ENCODE measurements around the gene KCNJ1. TPM values are rescaled to one million over a fixed set of nuclear protein-coding genes. Genes with fewer than 3 reads are reported as not detected.

Gene KCNJ1
- total RNA-seq, 6 experiments from 2014 or later, result not detected

- ATAC-seq, result no peak
- Histone ChIP-seq H3K36me3 (no peaks in the 10 kb centered on the region), H3K27ac (no peak overlapping the region), H3K4me3 (no peak overlapping the region), H3K4me1 (peaks cover 0 to 7% (median 0%) of the 10 kb centered on the region in 4 donors), H3K27me3 (no peaks in the 10 kb centered on the region), H3K9me3 (no peaks in the 10 kb centered on the region)
- no peak for TF ChIP-seq CTCF (IDR thresholded peaks at IDR 0.05)
- no peak for TF ChIP-seq POLR2A (IDR thresholded peaks at IDR 0.05)
- no peak for DNase-seq
- intact Hi-C loops (cut with DNase I), result no loop called here
- WGBS (ENCODE audit: insufficient coverage, low coverage, low lambda C conversion rate, missing lambda C conversion rate), result 73% methylated on average over 5 of the region's 6 CpGs
Observed at GRCh38 chr11:128853559-128853958, 13.5 kb downstream of the KCNJ1 start.

- intact Hi-C loops (cut with DNase I), result no loop called here
- Histone ChIP-seq H3K27me3 (no peaks in the 10 kb centered on the region), H3K9me3 (no peaks in the 10 kb centered on the region), H3K4me3 (no peak overlapping the region), H3K27ac (peak overlapping the region in 1 of 3 donors; percentile 25), H3K4me1 (peaks cover 0 to 7% (median 0%) of the 10 kb centered on the region in 4 donors), H3K36me3 (no peaks in the 10 kb centered on the region)
- DNase-seq (peak in 1 of 3 donors; percentile 68), ATAC-seq (peak; percentile 79 to 91 (median 88))
- 74% methylated on average over 8 of the region's 13 CpGs for WGBS (ENCODE audit: insufficient coverage, low coverage, low lambda C conversion rate, missing lambda C conversion rate)
- TF ChIP-seq POLR2A (IDR thresholded peaks at IDR 0.05) (no peak), CTCF (IDR thresholded peaks at IDR 0.05) (no peak)
Observed at GRCh38 chr11:128852327-128853023, 14.6 kb downstream of the KCNJ1 start.

GRCh38 chr11:128848815-128849455 lies 18.2 kb downstream of the KCNJ1 start:
- DNase-seq, result peak in 1 of 3 donors; percentile 54
- peak; percentile 25 to 49 (median 47) for ATAC-seq
- TF ChIP-seq CTCF (IDR thresholded peaks at IDR 0.05) (peak; percentile 38 to 56 (median 46)), POLR2A (IDR thresholded peaks at IDR 0.05) (no peak)
- H3K36me3 ChIP-seq, result no peaks in the 10 kb centered on the region
- H3K4me1 ChIP-seq, result peaks cover 0 to 7% (median 0%) of the 10 kb centered on the region in 4 donors
- H3K27ac ChIP-seq, result no peak overlapping the region
- intact Hi-C loops (cut with DNase I), result no loop called here
- no peaks in the 10 kb centered on the region for H3K27me3 ChIP-seq
- no peak overlapping the region for H3K4me3 ChIP-seq
- 24% methylated on average over 10 of the region's 10 CpGs for WGBS (ENCODE audit: insufficient coverage, low coverage, low lambda C conversion rate, missing lambda C conversion rate)
- H3K9me3 ChIP-seq, result no peaks in the 10 kb centered on the region

GRCh38 chr11:128846985-128847384 lies 20.1 kb downstream of the KCNJ1 start:
- intact Hi-C loops (cut with DNase I), result no loop called here
- no peak for TF ChIP-seq CTCF (IDR thresholded peaks at IDR 0.05)
- no peak for TF ChIP-seq POLR2A (IDR thresholded peaks at IDR 0.05)
- H3K4me3 ChIP-seq, result no peak overlapping the region

More at GRCh38 chr11:128846985-128847384, 20.1 kb downstream of the KCNJ1 start:
- no peak overlapping the region for H3K27ac ChIP-seq
- DNase-seq (no peak), ATAC-seq (no peak)
- no peaks in the 10 kb centered on the region for H3K9me3 ChIP-seq
- H3K4me1 ChIP-seq, result no peaks in the 10 kb centered on the region
- H3K36me3 ChIP-seq, result no peaks in the 10 kb centered on the region
- H3K27me3 ChIP-seq, result no peaks in the 10 kb centered on the region
- 93% methylated on average over 3 of the region's 4 CpGs for WGBS (ENCODE audit: insufficient coverage, low coverage, low lambda C conversion rate, missing lambda C conversion rate)

Measured in right lobe of liver (tissue), 6 donors.